Stimulated activated effector memory CD8-positive, alpha-beta T cell treated with anti-CD3 and anti-CD28 coated beads, Interleukin-12 subunit alpha, Interleukin-12 subunit beta, amount 100 ng/mL, for 72 hours (primary cell): ENCODE measurements around the gene CD80.
"Not testable (repeated sequence)": the region's sequence is repeated elsewhere in the genome, so short reads cannot be mapped to it uniquely, and the experiment has no call there.

ENCODE experiments used
- ATAC-seq: fragments of 150-1000 bp; cut with Tn5 transposase; 2 replicates; pipeline ENCODE4 v1.10.0; 2021
- DNase-seq, 2 donors: peaks; one replicate each; pipeline ENCODE4 v3.0.0; 2021 to 2022; ENCODE audit warnings: low spot score in 2 of 2
- H3K27ac Mint-ChIP-seq: one replicate; pipeline ENCODE4 v1.8.0; 2022; ENCODE audit warnings: mild to moderate bottlenecking, mixed read lengths
- H3K36me3 Mint-ChIP-seq: one replicate; pipeline ENCODE4 v1.8.0; 2022; ENCODE audit warnings: mild to moderate bottlenecking, mixed read lengths
- H3K4me1 Mint-ChIP-seq: one replicate; pipeline ENCODE4 v1.8.0; 2022; ENCODE audit warnings: mixed read lengths
- H3K4me3 Mint-ChIP-seq: one replicate; pipeline ENCODE4 v1.8.0; 2022; ENCODE audit warnings: mild to moderate bottlenecking, mixed read lengths
- H3K9me3 Mint-ChIP-seq: one replicate; pipeline ENCODE4 v1.8.0; 2022; ENCODE audit warnings: mixed read lengths

Gene CD80

GRCh38 chr3:119559441-119559963, at the start of gene CD80:
TSS of gene CD80 (minus strand) at chr3:119559614. CDS start at chr3:119557728, 1,886 bp downstream.
- peak; percentile 51 to 80 for DNase-seq
- peaks cover 50% of the 10 kb centered on the region for H3K36me3 Mint-ChIP-seq
- ATAC-seq = peak; percentile 75
- peaks cover 51% of the 10 kb centered on the region for H3K4me1 Mint-ChIP-seq
- peak within 1 kb of the TSS; percentile 74 for H3K27ac Mint-ChIP-seq
- H3K4me3 Mint-ChIP-seq = peak within 1 kb of the TSS; percentile 52
- no peaks in the 10 kb centered on the region for H3K9me3 Mint-ChIP-seq

GRCh38 chr3:119608405-119609000, 49.1 kb upstream of the CD80 start:
- Mint-ChIP-seq H3K4me3 (no peak overlapping the region), H3K4me1 (peaks cover 6% of the 10 kb centered on the region), H3K9me3 (no peaks in the 10 kb centered on the region), H3K36me3 (no peaks in the 10 kb centered on the region), H3K27ac (no peak overlapping the region)
- ATAC-seq = no peak
- no peak for DNase-seq

DNA sequence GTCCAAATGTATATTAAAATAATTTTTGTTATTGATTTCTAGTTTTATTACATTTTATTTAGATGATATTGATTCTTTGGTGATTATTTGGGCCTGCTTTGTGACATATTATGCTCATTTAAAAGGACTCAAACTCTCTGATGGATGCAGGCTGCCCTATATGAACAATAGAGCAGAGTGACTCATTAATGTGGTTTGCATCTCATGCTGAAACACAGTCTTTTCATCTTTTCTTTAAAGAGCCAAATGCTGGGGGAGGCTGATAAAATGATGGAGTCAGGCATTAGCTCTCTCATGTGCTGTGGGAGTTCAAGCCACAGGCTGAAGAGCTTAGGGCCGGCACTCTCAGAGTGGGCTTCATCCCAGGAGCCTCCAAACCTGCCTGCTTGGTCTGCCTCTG, 45.5 kb upstream of the CD80 start:
- no peak overlapping the region for H3K27ac Mint-ChIP-seq
- DNase-seq = no peak
- no peaks in the 10 kb centered on the region for H3K9me3 Mint-ChIP-seq
- H3K4me1 Mint-ChIP-seq = peaks cover 13% of the 10 kb centered on the region
- H3K36me3 Mint-ChIP-seq = no peaks in the 10 kb centered on the region
- ATAC-seq = peak; percentile 81
- no peak overlapping the region for H3K4me3 Mint-ChIP-seq

- H3K27ac Mint-ChIP-seq = no peak overlapping the region
- no peaks in the 10 kb centered on the region for H3K9me3 Mint-ChIP-seq
- H3K36me3 Mint-ChIP-seq = no peaks in the 10 kb centered on the region
- no peak for ATAC-seq
- H3K4me3 Mint-ChIP-seq = no peak overlapping the region
- no peak for DNase-seq
- peaks cover 29% of the 10 kb centered on the region for H3K4me1 Mint-ChIP-seq
These were observed 43.3 kb upstream of the CD80 start for GRCh38 chr3:119602676-119603075.

GRCh38 chr3:119601154-119601553, 41.7 kb upstream of the CD80 start:
- Mint-ChIP-seq H3K27ac (no peak overlapping the region), H3K4me3 (no peak overlapping the region), H3K9me3 (no peaks in the 10 kb centered on the region), H3K36me3 (no peaks in the 10 kb centered on the region), H3K4me1 (peaks cover 33% of the 10 kb centered on the region)
- DNase-seq (no peak), ATAC-seq (peak; percentile 74)

GRCh38 chr3:119600732-119601131, 41.3 kb upstream of the CD80 start:
- peaks cover 37% of the 10 kb centered on the region for H3K4me1 Mint-ChIP-seq
- H3K36me3 Mint-ChIP-seq = no peaks in the 10 kb centered on the region
- DNase-seq (no peak), ATAC-seq (peak; percentile 76)
- no peaks in the 10 kb centered on the region for H3K9me3 Mint-ChIP-seq
- no peak overlapping the region for H3K27ac Mint-ChIP-seq
- H3K4me3 Mint-ChIP-seq = no peak overlapping the region

DNA sequence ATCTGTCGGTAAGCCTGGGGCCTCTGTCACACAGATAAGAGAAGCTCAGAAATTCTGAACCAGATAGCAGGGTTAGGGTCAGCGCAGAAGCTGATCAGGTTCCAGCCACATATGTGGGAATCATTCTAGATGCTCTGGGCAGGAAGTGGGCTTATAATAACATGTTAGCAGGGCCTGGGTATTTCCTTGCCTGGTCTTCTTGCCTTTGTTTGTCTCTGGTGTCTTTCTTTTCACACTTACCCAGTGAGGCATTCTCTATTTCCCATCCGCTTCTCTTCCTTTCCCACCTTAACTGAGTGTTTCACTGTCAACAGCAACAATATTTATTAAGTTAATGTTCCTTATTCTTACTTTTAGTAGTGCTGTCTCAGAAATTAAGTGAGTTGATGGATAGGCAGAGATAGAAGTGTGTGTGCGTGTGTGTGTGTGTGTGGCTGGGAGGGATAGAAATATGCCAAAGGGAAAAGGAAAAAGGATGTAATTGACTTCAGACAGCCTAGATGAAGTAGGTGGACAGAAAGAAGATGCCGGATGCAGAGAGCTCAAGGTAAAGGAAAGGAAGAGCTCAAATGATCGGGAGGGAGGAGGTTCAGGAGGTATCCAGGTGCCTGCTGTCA, 40.3 kb upstream of the CD80 start:
- Mint-ChIP-seq H3K27ac (peak overlapping the region; percentile 4), H3K4me1 (peaks cover 33% of the 10 kb centered on the region), H3K9me3 (no peaks in the 10 kb centered on the region), H3K36me3 (no peaks in the 10 kb centered on the region), H3K4me3 (no peak overlapping the region)
- DNase-seq = no peak
- no peak for ATAC-seq

DNA sequence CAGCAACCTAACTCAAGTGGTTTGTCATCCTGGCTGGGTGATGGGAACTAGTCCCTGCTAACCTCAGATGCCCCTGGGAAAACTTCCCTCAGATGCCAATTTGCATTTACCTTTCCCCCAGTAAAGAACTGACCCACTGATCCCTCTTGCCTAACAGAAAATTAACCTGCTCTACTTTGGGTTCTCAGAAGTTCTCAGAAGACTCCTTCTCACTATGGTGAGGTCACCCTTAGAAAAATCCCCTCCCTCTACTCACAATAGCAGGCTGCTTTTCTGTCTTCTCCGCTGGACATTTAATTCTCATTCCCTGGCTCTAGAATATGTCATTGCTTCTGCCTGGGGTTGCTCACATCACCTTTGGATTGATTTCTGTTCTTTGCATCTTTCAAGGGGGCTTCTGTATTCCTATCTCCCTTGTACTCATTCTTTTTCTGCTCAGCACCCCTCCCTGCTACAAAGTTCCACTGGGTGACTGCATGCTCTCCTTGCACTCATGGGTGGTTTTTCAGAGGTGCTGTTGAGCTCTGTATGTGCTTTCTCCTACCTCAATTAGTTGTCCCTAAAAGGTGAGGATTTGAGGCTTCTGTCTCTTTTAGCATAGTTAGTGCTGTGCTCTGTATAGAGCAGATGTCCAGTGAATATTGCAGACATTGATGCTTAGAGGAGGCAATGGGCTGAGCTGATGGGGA, 39.1 kb upstream of the CD80 start:
- no peak for DNase-seq
- ATAC-seq = peak; percentile 70
- Mint-ChIP-seq H3K36me3 (no peaks in the 10 kb centered on the region), H3K9me3 (no peaks in the 10 kb centered on the region), H3K27ac (peak overlapping the region; percentile 39), H3K4me1 (peaks cover 33% of the 10 kb centered on the region), H3K4me3 (peak overlapping the region; percentile 1)

DNA sequence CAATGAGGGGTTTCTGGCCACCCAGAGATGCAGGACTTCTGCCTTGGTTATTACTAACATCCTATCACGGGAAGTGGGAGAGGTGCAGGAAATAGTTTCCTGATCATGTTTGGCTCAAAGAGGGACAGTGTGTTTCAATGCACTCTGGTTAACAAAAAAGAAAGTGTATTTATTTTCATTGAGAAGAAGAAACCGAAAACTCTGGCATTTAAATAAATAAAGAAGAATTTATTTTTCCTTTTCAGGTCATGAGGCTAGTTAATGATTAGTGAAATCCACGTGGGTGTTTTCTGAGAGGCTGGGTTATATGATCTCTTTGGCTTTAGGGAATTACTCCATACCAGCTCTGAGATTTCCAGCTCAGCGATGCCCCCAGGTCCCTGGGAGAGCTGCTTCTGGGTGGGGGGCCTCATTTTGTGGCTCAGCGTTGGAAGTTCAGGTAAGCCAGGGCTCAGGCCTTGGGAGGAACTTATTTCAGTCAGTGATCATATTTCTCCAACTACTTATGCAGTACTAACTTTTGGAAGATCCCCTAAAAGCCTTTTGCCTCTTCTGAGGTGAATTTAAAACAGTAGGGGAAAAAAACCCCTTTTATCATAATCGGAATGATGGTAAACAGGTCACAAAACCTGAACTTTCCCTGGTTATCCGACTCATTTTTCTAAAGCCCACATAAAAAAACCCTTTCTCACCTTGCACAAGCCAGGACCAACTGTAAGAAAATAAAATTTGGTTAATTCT, 38.3 kb upstream of the CD80 start, which contains the start of gene PLA1A:
Gene PLA1A (plus strand): TSS at position 338 of the 741 bp plus-strand sequence. CDS start 29 bp downstream, at position 367.
- no peaks in the 10 kb centered on the region for H3K9me3 Mint-ChIP-seq
- H3K4me1 Mint-ChIP-seq = peaks cover 33% of the 10 kb centered on the region
- ATAC-seq (peak; percentile 35), DNase-seq (no peak)
- peak within 1 kb of the TSS; percentile 1 for H3K4me3 Mint-ChIP-seq
- H3K27ac Mint-ChIP-seq = peak within 1 kb of the TSS; percentile 39
- no peaks in the 10 kb centered on the region for H3K36me3 Mint-ChIP-seq

GRCh38 chr3:119596398-119596797, 37.0 kb upstream of the CD80 start:
- Mint-ChIP-seq H3K36me3 (no peaks in the 10 kb centered on the region), H3K27ac (no peak overlapping the region), H3K4me3 (no peak overlapping the region), H3K9me3 (no peaks in the 10 kb centered on the region), H3K4me1 (peaks cover 33% of the 10 kb centered on the region)
- DNase-seq (no peak), ATAC-seq (no peak)

DNA sequence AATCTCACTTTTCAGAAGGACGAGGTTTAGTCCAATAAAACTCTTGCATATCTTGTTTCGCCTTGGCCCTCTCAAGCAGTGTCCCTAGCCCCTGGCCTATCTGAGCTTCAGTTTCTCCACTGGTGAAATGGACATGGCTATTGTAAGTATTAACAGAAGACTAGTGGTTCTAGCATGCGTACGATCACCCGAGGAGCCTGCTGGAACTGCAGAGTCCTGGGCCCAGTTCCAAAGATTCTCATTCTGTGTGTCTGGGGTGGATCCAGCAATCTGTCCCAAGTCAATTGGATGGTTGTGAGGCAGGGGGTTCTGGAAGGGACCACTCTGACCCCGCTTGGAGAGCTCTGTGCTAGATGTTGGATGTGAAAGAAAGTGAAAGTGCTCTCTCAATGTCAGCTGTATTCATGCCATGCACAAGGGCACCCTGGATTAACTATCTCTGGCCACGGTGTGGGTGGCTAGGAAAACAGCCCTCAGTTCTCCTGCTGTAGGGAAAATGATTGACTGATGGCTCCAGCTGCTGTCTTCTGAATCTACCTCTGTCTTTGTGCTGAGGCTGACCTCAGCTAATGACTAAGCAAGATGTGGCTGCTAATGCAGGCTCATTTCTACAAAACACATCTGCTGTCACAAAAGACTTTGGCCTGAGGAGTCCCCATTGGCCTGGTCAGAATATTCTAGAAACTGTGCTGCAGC, 36.4 kb upstream of the CD80 start:
- H3K9me3 Mint-ChIP-seq = no peaks in the 10 kb centered on the region
- ATAC-seq (peak; percentile 38), DNase-seq (no peak)
- no peak overlapping the region for H3K27ac Mint-ChIP-seq
- H3K36me3 Mint-ChIP-seq = no peaks in the 10 kb centered on the region
- H3K4me1 Mint-ChIP-seq = peaks cover 32% of the 10 kb centered on the region
- no peak overlapping the region for H3K4me3 Mint-ChIP-seq

DNA sequence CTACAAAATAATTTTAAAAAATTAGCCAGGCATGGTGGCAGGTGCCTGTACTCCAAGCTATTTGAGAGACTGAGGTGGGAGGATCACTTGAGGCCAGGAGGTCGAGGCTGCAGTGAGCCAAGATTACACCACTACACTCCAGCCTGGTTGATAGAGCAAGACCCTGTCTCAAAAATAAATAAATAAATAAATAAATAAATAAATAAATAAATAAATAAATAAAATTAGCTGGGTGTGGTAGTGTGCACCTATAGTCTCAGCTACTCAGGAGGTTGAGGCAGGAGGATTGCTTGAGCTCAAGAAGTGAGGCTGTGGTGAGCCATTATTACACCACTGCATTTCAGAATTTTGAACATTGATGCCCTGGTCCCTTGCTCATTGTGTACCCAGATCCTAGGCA, 35.5 kb upstream of the CD80 start:
- H3K36me3 Mint-ChIP-seq, DNase-seq, H3K4me3 Mint-ChIP-seq, H3K27ac Mint-ChIP-seq, ATAC-seq, H3K9me3 Mint-ChIP-seq: not testable (repeated sequence)
- H3K4me1 Mint-ChIP-seq = peaks cover 26% of the 10 kb centered on the region

GRCh38 chr3:119594066-119594465, 34.7 kb upstream of the CD80 start:
- DNase-seq (no peak), ATAC-seq (no peak)
- Mint-ChIP-seq H3K4me1 (peaks cover 24% of the 10 kb centered on the region), H3K4me3 (no peak overlapping the region), H3K36me3 (no peaks in the 10 kb centered on the region), H3K27ac (no peak overlapping the region), H3K9me3 (no peaks in the 10 kb centered on the region)

DNA sequence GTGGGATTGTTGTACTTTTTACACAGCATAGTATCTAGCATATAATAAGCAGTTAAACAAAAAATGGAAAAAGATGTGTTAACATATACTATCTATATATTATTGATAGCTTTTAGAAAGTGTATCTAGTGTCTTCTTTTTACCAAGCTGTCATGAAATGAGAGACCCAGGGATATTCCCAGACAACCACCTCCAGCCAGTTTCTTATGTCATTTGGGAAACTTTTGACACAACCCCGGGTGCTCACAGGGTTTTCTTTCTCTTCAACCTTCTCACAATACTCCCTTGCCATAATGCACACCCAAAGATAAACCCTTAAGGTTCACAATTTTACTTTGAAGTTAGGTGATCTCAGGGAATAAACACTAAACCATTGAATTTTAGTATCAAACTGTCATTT, 33.4 kb upstream of the CD80 start:
- no peak for DNase-seq
- H3K36me3 Mint-ChIP-seq = no peaks in the 10 kb centered on the region
- no peak overlapping the region for H3K27ac Mint-ChIP-seq
- H3K9me3 Mint-ChIP-seq = no peaks in the 10 kb centered on the region
- peaks cover 26% of the 10 kb centered on the region for H3K4me1 Mint-ChIP-seq
- H3K4me3 Mint-ChIP-seq = no peak overlapping the region
- ATAC-seq = no peak

- no peak overlapping the region for H3K27ac Mint-ChIP-seq
- no peak for ATAC-seq
- H3K9me3 Mint-ChIP-seq = no peaks in the 10 kb centered on the region
- H3K4me1 Mint-ChIP-seq = peaks cover 30% of the 10 kb centered on the region
- H3K36me3 Mint-ChIP-seq = peaks cover 11% of the 10 kb centered on the region
- H3K4me3 Mint-ChIP-seq = no peak overlapping the region
- no peak for DNase-seq
These were observed 31.3 kb upstream of the CD80 start for GRCh38 chr3:119590706-119591105.
